ENCODE data around the gene PCYT2.

GRCh38 chr17:81911277-81911961 is at the start of gene PCYT2:
- no peak for TF ChIP-seq SPI1 (IDR thresholded peaks at IDR 0.05; ENCODE audit: borderline replicate concordance, low read depth)
- no peak for TF ChIP-seq REST (IDR thresholded peaks at IDR 0.05; ENCODE audit: insufficient replicate concordance, low read depth)
- no peak for TF ChIP-seq POLR2AphosphoS5 (IDR thresholded peaks at IDR 0.05; ENCODE audit: low read depth)
- TF ChIP-seq GABPA (IDR thresholded peaks at IDR 0.05; ENCODE audit: low read depth): no peak

All from HL-60 (cell line).